CD4-positive, alpha-beta T cell treated with Interleukin-12 subunit alpha and Interleukin-12 subunit beta, for 1 hour (primary cell): ENCODE results near the gene PDPN.
"Not testable (repeated sequence)": the region's sequence is repeated elsewhere in the genome, so short reads cannot be mapped to it uniquely, and the experiment has no call there.

Experiments used
- DNase-seq: peaks from one replicate; pipeline ENCODE4 v3.0.0-alpha.2; 2020

Gene PDPN

GRCh38 chr1:13583595-13583965 is at the start of gene PDPN:
PDPN (plus strand) TSS chr1:13583832; CDS start chr1:13584034, 202 bp downstream.
- no peak for DNase-seq

- no peak for DNase-seq
These were observed 48.4 kb upstream of the PDPN start for GRCh38 chr1:13535227-13535626.

- DNase-seq: no peak
These were observed 47.1 kb upstream of the PDPN start for GRCh38 chr1:13536571-13536970.

GRCh38 chr1:13538832-13539231 is 44.8 kb upstream of the PDPN start:
- no peak for DNase-seq

- DNase-seq: no peak
These were observed 43.9 kb upstream of the PDPN start for GRCh38 chr1:13539683-13540082.

GRCh38 chr1:13540866-13541265 is 42.8 kb upstream of the PDPN start:
- DNase-seq: no peak

- DNase-seq: no peak
These were observed 42.0 kb upstream of the PDPN start for GRCh38 chr1:13541435-13542215.

GRCh38 chr1:13543451-13544220 is 40.0 kb upstream of the PDPN start:
- DNase-seq: no peak

- no peak for DNase-seq
These were observed 39.4 kb upstream of the PDPN start for GRCh38 chr1:13544221-13544556.

- no peak for DNase-seq
These were observed 36.8 kb upstream of the PDPN start for GRCh38 chr1:13546791-13547190.

GRCh38 chr1:13548281-13548680 is 35.4 kb upstream of the PDPN start:
- no peak for DNase-seq

- DNase-seq: no peak
These were observed 34.6 kb upstream of the PDPN start for GRCh38 chr1:13549021-13549420.

GRCh38 chr1:13549521-13549920 is 34.1 kb upstream of the PDPN start:
- DNase-seq: no peak

GRCh38 chr1:13550663-13551062 is 33.0 kb upstream of the PDPN start:
- no peak for DNase-seq

GRCh38 chr1:13554798-13555197 is 28.8 kb upstream of the PDPN start:
- DNase-seq: no peak

GRCh38 chr1:13556224-13556764 is 27.3 kb upstream of the PDPN start:
- no peak for DNase-seq

GRCh38 chr1:13560541-13560940 is 23.1 kb upstream of the PDPN start:
- DNase-seq: no peak

- not testable (repeated sequence) for DNase-seq
These were observed 20.7 kb upstream of the PDPN start for GRCh38 chr1:13562981-13563380.

- DNase-seq: no peak
These were observed 19.6 kb upstream of the PDPN start for GRCh38 chr1:13564073-13564472.

GRCh38 chr1:13570435-13570834 is 13.2 kb upstream of the PDPN start:
- not testable (repeated sequence) for DNase-seq

- DNase-seq: no peak
These were observed 12.7 kb upstream of the PDPN start for GRCh38 chr1:13570924-13571323.

- no peak for DNase-seq
These were observed 10.0 kb upstream of the PDPN start for GRCh38 chr1:13573586-13573985.

GRCh38 chr1:13576926-13577325 is 6.7 kb upstream of the PDPN start:
- no peak for DNase-seq

- no peak for DNase-seq
These were observed 5.8 kb upstream of the PDPN start for GRCh38 chr1:13577846-13578245.
